A549 treated with DMSO at 1 μM for 4 hours (cell line): ENCODE data around the gene MIS18A. TPM values are rescaled to one million over a fixed set of nuclear protein-coding genes. Genes with fewer than 3 reads are reported as not detected.

Experiments used
- total RNA-seq: library from RNA; stranded (reverse); fragments of 200-300 nt; extraction: Qiagen RNA extraction; gene quantifications from 5 replicates; pipeline ENCODE4 v1.2.3, GENCODE V29; 2022; ENCODE audit warnings: low read depth

MIS18A gene, protein sequence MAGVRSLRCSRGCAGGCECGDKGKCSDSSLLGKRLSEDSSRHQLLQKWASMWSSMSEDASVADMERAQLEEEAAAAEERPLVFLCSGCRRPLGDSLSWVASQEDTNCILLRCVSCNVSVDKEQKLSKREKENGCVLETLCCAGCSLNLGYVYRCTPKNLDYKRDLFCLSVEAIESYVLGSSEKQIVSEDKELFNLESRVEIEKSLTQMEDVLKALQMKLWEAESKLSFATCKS
- 14.2 to 18.1 TPM (median 16.8 TPM) in 5 replicates for total RNA-seq

DNA sequence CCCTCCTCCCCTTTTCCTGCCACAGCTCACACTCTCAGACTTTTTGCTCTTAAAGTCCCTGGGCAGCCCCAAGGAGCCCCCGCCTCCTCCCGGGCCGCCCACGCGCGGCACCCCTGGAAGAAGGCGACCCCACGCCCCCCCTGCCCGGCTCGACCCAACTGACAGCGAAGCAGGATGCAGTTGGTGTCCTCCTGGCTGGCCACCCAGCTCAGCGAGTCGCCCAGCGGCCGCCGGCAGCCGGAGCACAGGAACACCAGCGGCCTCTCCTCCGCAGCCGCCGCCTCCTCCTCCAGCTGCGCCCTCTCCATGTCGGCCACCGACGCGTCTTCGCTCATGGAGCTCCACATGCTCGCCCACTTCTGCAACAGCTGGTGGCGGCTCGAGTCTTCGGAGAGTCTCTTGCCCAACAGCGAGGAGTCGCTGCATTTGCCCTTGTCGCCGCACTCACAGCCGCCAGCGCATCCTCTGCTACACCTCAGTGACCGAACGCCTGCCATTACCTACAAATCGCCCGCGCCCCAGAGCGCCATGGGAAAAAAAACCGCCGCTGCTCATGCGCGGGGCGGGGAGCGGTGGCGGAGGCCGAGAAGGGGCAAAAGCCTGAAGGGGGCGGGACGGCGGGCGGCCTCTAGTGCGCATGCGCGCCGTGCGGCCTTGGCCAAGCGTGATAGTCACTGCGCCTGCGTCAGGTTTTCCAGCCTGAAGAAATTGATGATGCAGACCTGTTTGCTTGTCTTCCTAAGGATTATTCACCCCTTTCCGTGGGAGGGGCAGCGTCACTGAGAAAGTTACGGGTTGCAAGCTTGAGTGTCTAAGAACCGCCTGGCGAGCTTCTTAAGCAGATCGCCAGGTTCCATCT lies at the start of gene MIS18A:
TSS of gene MIS18A (minus strand) at position 532 of the 859 bp plus-strand sequence. CDS start at position 497, 35 bp downstream.

DNA sequence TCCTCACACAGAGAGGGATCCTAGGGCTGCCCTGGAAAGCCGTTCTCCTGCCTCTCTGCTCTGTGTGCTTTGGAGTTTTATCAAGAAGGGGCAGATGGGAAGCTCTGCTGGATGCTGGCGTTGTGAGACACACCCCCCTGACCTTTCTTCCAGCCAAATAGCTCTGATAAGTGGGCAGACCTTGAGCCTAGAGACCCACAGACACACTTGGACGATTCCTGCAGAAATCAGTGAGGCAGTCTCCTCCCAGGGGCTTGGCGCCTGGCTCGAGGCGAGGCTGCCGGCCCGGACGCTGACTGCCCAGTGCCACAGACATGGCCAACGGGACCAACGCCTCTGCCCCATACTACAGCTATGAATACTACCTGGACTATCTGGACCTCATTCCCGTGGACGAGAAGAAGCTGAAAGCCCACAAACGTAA lies 19.8 kb upstream of the MIS18A start, which contains the start of gene MRAP:
TSS of gene MRAP (plus strand) at position 198 of the 424 bp plus-strand sequence. CDS start at position 315, 117 bp downstream.

Other genes starting within 250 kb of the MIS18A start
- not detected in 5 replicates for gene MRAP, start 19.8 kb upstream of the MIS18A start, total RNA-seq
- 12.0 to 14.3 TPM (median 14.3 TPM) in 5 replicates for gene URB1, start 114.0 kb upstream of the MIS18A start, total RNA-seq
- gene EVA1C, start 133.7 kb upstream of the MIS18A start, total RNA-seq: 36.8 to 45.4 TPM (median 40.4 TPM) in 5 replicates